Spleen (tissue), 11 donors: ENCODE results near the gene MLH3. TPM values are rescaled to one million over a fixed set of nuclear protein-coding genes. Genes with fewer than 3 reads are reported as not detected.

Experiments used
- DNase-seq: peaks from one replicate; pipeline ENCODE4 v3.0.0-alpha.2; 2020
- H3K27ac ChIP-seq, 8 donors: fragments of 200-600 bp; sonication (generic) in 7 of 8; 1 replicate in 4 of 8; 2 replicates in 4 of 8; pipeline versions ENCODE4 v1.5.0 to v1.8.0; 2016 to 2021; ENCODE audit warnings: inconsistent platforms in 4 of 8, mild to moderate bottlenecking in 4 of 8, moderate library complexity in 1 of 8
- H3K27me3 ChIP-seq, 7 donors: fragments of 200-600 bp; sonication (generic) in 6 of 7; replicated peaks in 1 of 7; 1 replicate in 4 of 7; 2 replicates in 3 of 7; pipeline versions ENCODE4 v1.5.0 to v1.8.0; 2016 to 2021; ENCODE audit warnings: inconsistent platforms in 3 of 7, mild to moderate bottlenecking in 1 of 7
- H3K36me3 ChIP-seq, 6 donors: fragments of 200-600 bp; sonication (generic) in 5 of 6; 1 replicate in 4 of 6; 2 replicates in 2 of 6; pipeline versions ENCODE4 v1.5.0 to v1.8.0; 2016 to 2021; ENCODE audit warnings: inconsistent platforms in 2 of 6
- H3K4me1 ChIP-seq, 6 donors: fragments of 200-600 bp; sonication (generic) in 5 of 6; 1 replicate in 3 of 6; 2 replicates in 3 of 6; pipeline versions ENCODE4 v1.5.0 to v1.8.0; 2016 to 2021; ENCODE audit warnings: inconsistent platforms in 3 of 6
- H3K4me3 ChIP-seq, 8 donors: fragments of 200-600 bp; sonication (generic) in 7 of 8; 1 replicate in 4 of 8; 2 replicates in 4 of 8; pipeline versions ENCODE4 v1.5.0 to v1.8.0; 2016 to 2021; ENCODE audit warnings: inconsistent platforms in 4 of 8, mild to moderate bottlenecking in 4 of 8, moderate library complexity in 2 of 8
- H3K9me3 ChIP-seq, 8 donors: fragments of 200-600 bp; sonication (generic) in 7 of 8; 1 replicate in 4 of 8; 2 replicates in 4 of 8; pipeline versions ENCODE4 v1.5.0 to v1.8.0; 2016 to 2021; ENCODE audit warnings: inconsistent platforms in 4 of 8
- POLR2A ChIP-seq, 3 donors: fragments of 450-650 bp; IDR thresholded peaks; one replicate each; pipeline ENCODE4 v1.5.1; 2017; ENCODE audit warnings: antibody characterized with exemption in 3 of 3, mild to moderate bottlenecking in 1 of 3
- POLR2AphosphoS5 ChIP-seq, 3 donors: sonication (generic); formaldehyde crosslinking; IDR thresholded peaks; one replicate each; pipeline ENCODE4 v1.5.1; 2017; ENCODE audit warnings: antibody characterized with exemption in 3 of 3
- WGBS, 5 donors: extraction: QIAGEN DNeasy Blood & Tissue Kit in 3 of 5; methylation state at CpG; one replicate each; pipeline versions ENCODE4 v1.1.5 to v1.1.7; 2013 to 2018; 5-methylcytosine and 5-hydroxymethylcytosine counted together
- intact Hi-C: fragments of 100-400 bp; cut with DNase I; formaldehyde crosslinking; loops from one replicate; pipeline ENCODE4 v1.15.0; 2023; ENCODE audit warnings: low total_unique reads
- polyA plus RNA-seq, 3 donors: library from polyadenylated mRNA; stranded (reverse); fragments of 200-250 nt; gene quantifications; one replicate each; pipeline ENCODE4 v1.2.1, GENCODE V29; 2013
- total RNA-seq, 7 donors: library from RNA; depleted of rRNA in 3 of 7; stranded (reverse); fragments of >200 nt in 3 of 7; fragmentation: NEBNext Ultra II Directional in 4 of 7; extraction: Animal tissue kit (Norgen Biotek cat#: 25700) in 4 of 7; gene quantifications; one replicate each; pipeline versions ENCODE4 v1.1.0 to v1.2.1, GENCODE V29; 2016 to 2021
- TF ChIP-seq, protein P1 (sequence below), 11 experiments: fragments of 200-600 bp in 7 of 11; fragments of 450-650 bp in 4 of 11; sonication (generic) in 4 of 11; IDR thresholded peaks in 8 of 11; conservative IDR thresholded peaks in 3 of 11; 1 replicate in 7 of 11; 2 replicates in 4 of 11; pipeline versions ENCODE4 v1.4.0 to v1.8.0; 2016 to 2021; ENCODE audit warnings: antibody characterized with exemption in 11 of 11, inconsistent platforms in 4 of 11, mild to moderate bottlenecking in 1 of 11
- donor health status: healthy with polysubstance abuse.
- donor health status: DM: no; HTN: no; CAD: no; lungs with moderate emphysema.
- donor health status: DM: no; HTN: no; CAD: no.
- donor health status: Bipolar disorder and iron deficiency.
- donor health status: healthy.
- donor health status: DM: no; HTN: no; CAD: no.
- donor health status: DM: yes; HTN: yes; CAD: no.

MLH3 gene
- total and polyA plus RNA-seq, 10 donors = 14.8 to 37.7 (median 28.6) TPM

DNA sequence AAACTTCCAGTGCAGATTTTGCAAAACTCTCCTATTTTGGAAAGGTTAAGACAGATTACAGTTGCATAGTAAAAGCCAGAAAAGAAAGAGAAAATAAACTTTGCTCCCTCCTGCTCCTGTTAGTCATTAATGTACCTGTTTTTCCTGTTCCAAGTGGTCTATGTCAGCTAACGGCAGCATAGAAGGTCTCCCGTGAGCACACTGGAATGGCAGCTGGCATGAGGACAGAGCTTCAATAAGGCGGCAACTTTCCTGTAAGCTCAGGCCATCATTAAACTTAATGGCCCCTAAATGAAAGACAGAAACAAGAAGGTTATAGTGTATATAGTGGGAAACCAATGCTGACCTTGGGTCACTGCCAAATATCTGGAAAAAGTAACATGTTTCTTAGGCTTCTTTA is 32.6 kb downstream of the MLH3 start:
- no peak overlapping the region for H3K4me3 ChIP-seq
- TF ChIP-seq, protein P1, sequence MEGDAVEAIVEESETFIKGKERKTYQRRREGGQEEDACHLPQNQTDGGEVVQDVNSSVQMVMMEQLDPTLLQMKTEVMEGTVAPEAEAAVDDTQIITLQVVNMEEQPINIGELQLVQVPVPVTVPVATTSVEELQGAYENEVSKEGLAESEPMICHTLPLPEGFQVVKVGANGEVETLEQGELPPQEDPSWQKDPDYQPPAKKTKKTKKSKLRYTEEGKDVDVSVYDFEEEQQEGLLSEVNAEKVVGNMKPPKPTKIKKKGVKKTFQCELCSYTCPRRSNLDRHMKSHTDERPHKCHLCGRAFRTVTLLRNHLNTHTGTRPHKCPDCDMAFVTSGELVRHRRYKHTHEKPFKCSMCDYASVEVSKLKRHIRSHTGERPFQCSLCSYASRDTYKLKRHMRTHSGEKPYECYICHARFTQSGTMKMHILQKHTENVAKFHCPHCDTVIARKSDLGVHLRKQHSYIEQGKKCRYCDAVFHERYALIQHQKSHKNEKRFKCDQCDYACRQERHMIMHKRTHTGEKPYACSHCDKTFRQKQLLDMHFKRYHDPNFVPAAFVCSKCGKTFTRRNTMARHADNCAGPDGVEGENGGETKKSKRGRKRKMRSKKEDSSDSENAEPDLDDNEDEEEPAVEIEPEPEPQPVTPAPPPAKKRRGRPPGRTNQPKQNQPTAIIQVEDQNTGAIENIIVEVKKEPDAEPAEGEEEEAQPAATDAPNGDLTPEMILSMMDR (IDR thresholded peaks at IDR 0.05 in 8 of 11, conservative IDR thresholded peaks at IDR 0.05 in 3 of 11) = no peak
- TF ChIP-seq POLR2A (IDR thresholded peaks at IDR 0.05) (no peak), POLR2AphosphoS5 (IDR thresholded peaks at IDR 0.05) (no peak)
- no peaks in the 10 kb centered on the region for H3K4me1 ChIP-seq
- no peak overlapping the region for H3K27ac ChIP-seq
- H3K36me3 ChIP-seq = peaks cover 2 to 98% (median 71%) of the 10 kb centered on the region in 6 donors
- no peaks in the 10 kb centered on the region for H3K9me3 ChIP-seq
- WGBS, 5 donors = 83 to 94% (median 91%) methylated on average over 3 of the region's 3 CpGs
- H3K27me3 ChIP-seq = no peaks in the 10 kb centered on the region
- DNase-seq = no peak
- intact Hi-C loops = no loop called here

GRCh38 chr14:75016815-75017214 is 34.5 kb downstream of the MLH3 start:
- no peaks in the 10 kb centered on the region for H3K9me3 ChIP-seq
- WGBS, 5 donors = 91 to 100% (median 95%) methylated on average over 3 of the region's 3 CpGs
- intact Hi-C loops = no loop called here
- H3K4me1 ChIP-seq = peaks cover 0 to 7% (median 0%) of the 10 kb centered on the region in 6 donors
- no peak for DNase-seq
- no peak overlapping the region for H3K4me3 ChIP-seq
- H3K27me3 ChIP-seq = no peaks in the 10 kb centered on the region
- H3K27ac ChIP-seq = no peak overlapping the region
- peaks cover 2 to 100% (median 66%) of the 10 kb centered on the region in 6 donors for H3K36me3 ChIP-seq
- TF ChIP-seq POLR2A (IDR thresholded peaks at IDR 0.05) (no peak), POLR2AphosphoS5 (IDR thresholded peaks at IDR 0.05) (no peak)
- TF ChIP-seq, protein P1 (IDR thresholded peaks at IDR 0.05 in 8 of 11, conservative IDR thresholded peaks at IDR 0.05 in 3 of 11) = no peak

- Histone ChIP-seq H3K4me3 (no peak overlapping the region), H3K27ac (no peak overlapping the region), H3K4me1 (peaks cover 0 to 18% (median 3%) of the 10 kb centered on the region in 6 donors), H3K9me3 (no peaks in the 10 kb centered on the region), H3K36me3 (peaks cover 2 to 100% (median 60%) of the 10 kb centered on the region in 6 donors), H3K27me3 (no peaks in the 10 kb centered on the region)
- no peak for DNase-seq
- intact Hi-C loops = no loop called here
- TF ChIP-seq POLR2AphosphoS5 (IDR thresholded peaks at IDR 0.05) (no peak), POLR2A (IDR thresholded peaks at IDR 0.05) (no peak)
- TF ChIP-seq, protein P1 (IDR thresholded peaks at IDR 0.05 in 8 of 11, conservative IDR thresholded peaks at IDR 0.05 in 3 of 11) = no peak
- WGBS, 5 donors = 90 to 93% (median 92%) methylated on average over 5 of the region's 5 CpGs
Observed at GRCh38 chr14:75015496-75015895, 35.8 kb downstream of the MLH3 start.

GRCh38 chr14:75013290-75013689 is 38.0 kb downstream of the MLH3 start:
- peaks cover 0 to 18% (median 3%) of the 10 kb centered on the region in 6 donors for H3K4me1 ChIP-seq
- intact Hi-C loops = no loop called here
- no peak overlapping the region for H3K4me3 ChIP-seq
- peaks cover 2 to 100% (median 64%) of the 10 kb centered on the region in 6 donors for H3K36me3 ChIP-seq
- 95 to 99% (median 96%) methylated on average over 6 of the region's 6 CpGs for WGBS, 5 donors
- TF ChIP-seq, protein P1 (IDR thresholded peaks at IDR 0.05 in 8 of 11, conservative IDR thresholded peaks at IDR 0.05 in 3 of 11) = no peak
- no peak for TF ChIP-seq POLR2A (IDR thresholded peaks at IDR 0.05)
- no peak for DNase-seq
- H3K27me3 ChIP-seq = no peaks in the 10 kb centered on the region
- H3K27ac ChIP-seq = peak overlapping the region in 1 of 8 donors; percentile 1
- H3K9me3 ChIP-seq = no peaks in the 10 kb centered on the region
